Endodermal cell (in vitro differentiated cells): ENCODE measurements around the gene PMM1. TPM values are rescaled to one million over a fixed set of nuclear protein-coding genes. Genes with fewer than 3 reads are reported as not detected.

Experiments
- DNase-seq: peaks from one replicate; pipeline ENCODE4 v3.0.0-alpha.2; 2017
- H3K27ac ChIP-seq: 2 replicates; pipeline ENCODE4 v1.5.1; 2013; ENCODE audit warnings: mild to moderate bottlenecking, low read depth, low read length, moderate library complexity
- H3K27me3 ChIP-seq: 2 replicates; pipeline ENCODE4 v1.6.1; 2013; ENCODE audit warnings: mild to moderate bottlenecking, low read length, moderate library complexity; ENCODE audit not compliant: insufficient read depth, control insufficient read depth, poor library complexity, severe bottlenecking
- H3K36me3 ChIP-seq: 2 replicates; pipeline ENCODE4 v1.7.0; 2013; ENCODE audit warnings: mild to moderate bottlenecking, low read length, moderate library complexity; ENCODE audit not compliant: control insufficient read depth, insufficient read depth
- H3K4me1 ChIP-seq: one replicate; pipeline ENCODE4 v1.7.0; 2013; ENCODE audit warnings: low read length; ENCODE audit not compliant: control insufficient read depth, insufficient read depth
- H3K4me3 ChIP-seq: 2 replicates; pipeline ENCODE4 v1.5.1; 2013; ENCODE audit warnings: mild to moderate bottlenecking, low read length, moderate library complexity
- H3K9ac ChIP-seq: 2 replicates; pipeline ENCODE4 v1.6.1; 2013; ENCODE audit warnings: mild to moderate bottlenecking, low read length, moderate library complexity; ENCODE audit not compliant: poor library complexity, severe bottlenecking; ENCODE audit errors: extremely low read depth
- H3K9me3 ChIP-seq: 2 replicates; pipeline ENCODE4 v1.6.1; 2013; ENCODE audit warnings: mild to moderate bottlenecking, low read length, moderate library complexity; ENCODE audit not compliant: control insufficient read depth
- H3K27ac Mint-ChIP-seq: 2 replicates; pipeline ENCODE4 v1.8.0; 2020; ENCODE audit warnings: mixed read lengths
- H3K27me3 Mint-ChIP-seq: 2 replicates; pipeline ENCODE4 v1.8.0; 2021; ENCODE audit warnings: mild to moderate bottlenecking, mixed read lengths; ENCODE audit not compliant: insufficient read depth
- H3K36me3 Mint-ChIP-seq: 2 replicates; pipeline ENCODE4 v1.8.0; 2020; ENCODE audit warnings: low read depth, mixed read lengths
- H3K4me1 Mint-ChIP-seq: 2 replicates; pipeline ENCODE4 v1.8.0; 2020; ENCODE audit warnings: mixed read lengths
- H3K4me3 Mint-ChIP-seq: 2 replicates; pipeline ENCODE4 v1.8.0; 2020; ENCODE audit warnings: mild to moderate bottlenecking, moderate library complexity, mixed read lengths
- H3K9me3 Mint-ChIP-seq: 2 replicates; pipeline ENCODE4 v1.8.0; 2020; ENCODE audit warnings: mild to moderate bottlenecking, mixed read lengths
- WGBS, 2 experiments: methylation state at CpG; one replicate each; pipeline versions ENCODE4 v1.1.5 to v1.1.7; 2013; ENCODE audit warnings: missing lambda C conversion rate in 2 of 2, mixed read lengths in 1 of 2; ENCODE audit not compliant: insufficient coverage in 1 of 2, insufficient read length in 1 of 2; 5-methylcytosine and 5-hydroxymethylcytosine counted together
- total RNA-seq, 2 donors: library from RNA; stranded (reverse); fragmentation: NEBNext Ultra II Directional in 1 of 2; extraction: Animal tissue kit (Norgen Biotek cat#: 25700) in 1 of 2; gene quantifications; 2 replicates in 1 of 2; 3 replicates in 1 of 2; pipeline ENCODE4 v1.2.1, GENCODE V29; 2021
- TF ChIP-seq, protein P1 (sequence below): fragments of 200-600 bp; sonication (generic); conservative IDR thresholded peaks from 2 replicates; pipeline ENCODE4 v1.5.0; 2021; ENCODE audit warnings: antibody characterized with exemption, mild to moderate bottlenecking

The PMM1 gene
- total RNA-seq, 2 donors from 2014 or later, result 19.0 to 32.3 TPM

DNA sequence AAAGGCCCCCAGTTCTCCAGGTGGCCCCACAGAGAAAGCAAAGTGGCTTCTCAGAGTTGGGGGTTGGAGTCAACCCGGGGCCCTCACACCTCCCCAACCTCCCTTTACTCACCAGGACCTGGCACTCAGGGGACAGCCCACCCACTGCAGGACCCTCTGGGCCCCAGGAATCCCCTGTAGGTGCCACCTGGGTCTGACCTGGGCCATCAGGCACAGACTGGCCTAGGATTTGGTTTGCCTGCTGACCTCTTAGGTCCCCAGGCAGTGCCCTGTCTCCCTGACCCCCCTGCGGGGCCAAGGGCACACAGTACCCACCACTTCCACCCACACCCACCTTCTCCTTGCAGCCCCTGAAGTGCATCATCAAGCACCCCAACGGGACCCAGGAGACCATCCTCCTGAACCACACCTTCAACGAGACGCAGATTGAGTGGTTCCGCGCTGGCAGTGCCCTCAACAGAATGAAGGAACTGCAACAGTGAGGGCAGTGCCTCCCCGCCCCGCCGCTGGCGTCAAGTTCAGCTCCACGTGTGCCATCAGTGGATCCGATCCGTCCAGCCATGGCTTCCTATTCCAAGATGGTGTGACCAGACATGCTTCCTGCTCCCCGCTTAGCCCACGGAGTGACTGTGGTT is 61.4 kb downstream of the PMM1 start:
- Mint-ChIP-seq H3K36me3 (peaks cover 55% of the 10 kb centered on the region), H3K4me3 (no peak overlapping the region), H3K4me1 (no peaks in the 10 kb centered on the region), H3K27me3 (no peaks in the 10 kb centered on the region), H3K27ac (no peak overlapping the region), H3K9me3 (no peaks in the 10 kb centered on the region)
- H3K4me3 ChIP-seq, result no peak overlapping the region
- peaks cover 2% of the 10 kb centered on the region for H3K4me1 ChIP-seq
- H3K27ac ChIP-seq, result no peak overlapping the region
- TF ChIP-seq, protein P1, sequence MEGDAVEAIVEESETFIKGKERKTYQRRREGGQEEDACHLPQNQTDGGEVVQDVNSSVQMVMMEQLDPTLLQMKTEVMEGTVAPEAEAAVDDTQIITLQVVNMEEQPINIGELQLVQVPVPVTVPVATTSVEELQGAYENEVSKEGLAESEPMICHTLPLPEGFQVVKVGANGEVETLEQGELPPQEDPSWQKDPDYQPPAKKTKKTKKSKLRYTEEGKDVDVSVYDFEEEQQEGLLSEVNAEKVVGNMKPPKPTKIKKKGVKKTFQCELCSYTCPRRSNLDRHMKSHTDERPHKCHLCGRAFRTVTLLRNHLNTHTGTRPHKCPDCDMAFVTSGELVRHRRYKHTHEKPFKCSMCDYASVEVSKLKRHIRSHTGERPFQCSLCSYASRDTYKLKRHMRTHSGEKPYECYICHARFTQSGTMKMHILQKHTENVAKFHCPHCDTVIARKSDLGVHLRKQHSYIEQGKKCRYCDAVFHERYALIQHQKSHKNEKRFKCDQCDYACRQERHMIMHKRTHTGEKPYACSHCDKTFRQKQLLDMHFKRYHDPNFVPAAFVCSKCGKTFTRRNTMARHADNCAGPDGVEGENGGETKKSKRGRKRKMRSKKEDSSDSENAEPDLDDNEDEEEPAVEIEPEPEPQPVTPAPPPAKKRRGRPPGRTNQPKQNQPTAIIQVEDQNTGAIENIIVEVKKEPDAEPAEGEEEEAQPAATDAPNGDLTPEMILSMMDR, result no peak
- no peak overlapping the region for H3K9ac ChIP-seq
- peaks cover 73% of the 10 kb centered on the region for H3K36me3 ChIP-seq
- no peak for DNase-seq
- no peaks in the 10 kb centered on the region for H3K9me3 ChIP-seq
- WGBS, 2 experiments, result 98 to 99% methylated on average over 9 to 16 of the region's 16 CpGs
- H3K27me3 ChIP-seq, result no peaks in the 10 kb centered on the region

Other genes with a start within 250 kb of the PMM1 start
- gene TEF, start 207.9 kb downstream of the PMM1 start, total RNA-seq, result 1 to 10 TPM; 4.7 to 7.9 TPM
- gene TOB2, start 143.0 kb downstream of the PMM1 start, total RNA-seq, result 10 to 100 TPM; 51.2 to 57.9 TPM
- 10 to 100 TPM; 71.0 to 80.8 TPM for gene PHF5A, start 121.1 kb downstream of the PMM1 start, total RNA-seq
- gene ACO2, start 120.7 kb downstream of the PMM1 start, total RNA-seq, result 10 to 100 TPM; 69.0 to 82.3 TPM
- 10 to 100 TPM; 30.1 to 32.6 TPM for gene POLR3H, start 45.4 kb downstream of the PMM1 start, total RNA-seq
- gene CSDC2, start 28.8 kb downstream of the PMM1 start, total RNA-seq, result under 1 TPM; 0.27 to 0.90 TPM
- gene DESI1, start 31.2 kb upstream of the PMM1 start, total RNA-seq, result 10 to 100 TPM; 21.8 to 28.9 TPM
- gene XRCC6, start 31.5 kb upstream of the PMM1 start, total RNA-seq, result 100 to 1,000 TPM; 345 to 387 TPM
- 100 to 1,000 TPM; 133 to 146 TPM for gene SNU13, start 99.0 kb upstream of the PMM1 start, total RNA-seq
- gene MEI1, start 109.7 kb upstream of the PMM1 start, total RNA-seq, result 1 to 10 TPM; 1.2 to 1.5 TPM
- 10 to 100 TPM; 15.0 to 21.0 TPM for gene CCDC134, start 210.8 kb upstream of the PMM1 start, total RNA-seq
- gene SREBF2, start 243.3 kb upstream of the PMM1 start, total RNA-seq, result 100 to 1,000 TPM; 125 to 135 TPM